ENCODE results near the gene SYNPR.

The SYNPR gene

DNA sequence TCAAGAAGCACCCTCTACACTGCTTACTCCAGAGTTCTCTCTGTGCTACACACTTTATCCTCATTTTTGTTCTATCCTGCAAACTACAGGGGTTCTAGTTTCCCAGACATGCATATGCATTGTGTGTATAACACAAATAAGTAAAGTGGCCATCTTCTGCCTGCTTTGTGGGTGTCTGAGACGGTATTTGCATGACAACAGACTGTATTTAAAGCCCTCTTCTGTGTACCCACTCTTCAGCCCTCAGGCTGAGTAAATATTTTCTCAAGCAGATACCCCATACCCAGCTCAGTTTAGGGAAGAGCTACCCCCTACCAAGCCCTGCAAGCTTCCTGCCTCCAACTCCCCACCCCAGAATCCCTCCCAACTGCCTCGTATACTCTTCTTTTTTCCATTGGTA, 31.7 kb downstream of the SYNPR start:
- TF ChIP-seq, protein P1, sequence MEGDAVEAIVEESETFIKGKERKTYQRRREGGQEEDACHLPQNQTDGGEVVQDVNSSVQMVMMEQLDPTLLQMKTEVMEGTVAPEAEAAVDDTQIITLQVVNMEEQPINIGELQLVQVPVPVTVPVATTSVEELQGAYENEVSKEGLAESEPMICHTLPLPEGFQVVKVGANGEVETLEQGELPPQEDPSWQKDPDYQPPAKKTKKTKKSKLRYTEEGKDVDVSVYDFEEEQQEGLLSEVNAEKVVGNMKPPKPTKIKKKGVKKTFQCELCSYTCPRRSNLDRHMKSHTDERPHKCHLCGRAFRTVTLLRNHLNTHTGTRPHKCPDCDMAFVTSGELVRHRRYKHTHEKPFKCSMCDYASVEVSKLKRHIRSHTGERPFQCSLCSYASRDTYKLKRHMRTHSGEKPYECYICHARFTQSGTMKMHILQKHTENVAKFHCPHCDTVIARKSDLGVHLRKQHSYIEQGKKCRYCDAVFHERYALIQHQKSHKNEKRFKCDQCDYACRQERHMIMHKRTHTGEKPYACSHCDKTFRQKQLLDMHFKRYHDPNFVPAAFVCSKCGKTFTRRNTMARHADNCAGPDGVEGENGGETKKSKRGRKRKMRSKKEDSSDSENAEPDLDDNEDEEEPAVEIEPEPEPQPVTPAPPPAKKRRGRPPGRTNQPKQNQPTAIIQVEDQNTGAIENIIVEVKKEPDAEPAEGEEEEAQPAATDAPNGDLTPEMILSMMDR (IDR thresholded peaks at IDR 0.05): no peak
- no peaks in the 10 kb centered on the region for H3K4me1 ChIP-seq
- no peak overlapping the region for H2AFZ ChIP-seq
- H3K79me2 ChIP-seq: no peaks in the 10 kb centered on the region
- H3K9me3 ChIP-seq (ENCODE audit: control insufficient read depth, low read length): no peaks in the 10 kb centered on the region
- H3K9ac ChIP-seq: no peak overlapping the region
- H3K27ac ChIP-seq: no peak overlapping the region
- H3K4me3 ChIP-seq (ENCODE audit: low read depth, low read length): no peak overlapping the region
- no peaks in the 10 kb centered on the region for H3K27me3 ChIP-seq (ENCODE audit: control insufficient read depth, insufficient read depth, low read length)
- no peaks in the 10 kb centered on the region for H3K36me3 ChIP-seq (ENCODE audit: control insufficient read depth, insufficient read depth, low read length)
- no peak overlapping the region for H3K4me2 ChIP-seq (ENCODE audit: low read length)

DNA sequence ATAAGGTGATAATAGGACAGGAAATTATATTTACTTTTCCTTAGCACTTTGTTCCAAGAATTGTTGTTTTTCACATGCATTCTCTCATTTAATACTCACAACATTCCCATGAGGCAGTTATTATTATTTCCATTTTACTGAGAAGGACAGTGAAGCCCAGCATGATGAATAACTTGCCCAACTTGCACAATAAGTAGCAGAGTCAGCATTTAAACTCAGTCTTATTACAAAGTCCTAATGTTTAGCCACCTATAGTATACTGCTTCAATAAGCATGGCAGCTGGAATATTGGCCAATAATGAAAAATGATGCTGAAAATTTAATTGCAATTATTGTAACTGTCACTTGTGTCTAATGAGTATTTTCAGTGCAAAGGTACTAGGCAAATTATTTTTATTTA, 45.7 kb downstream of the SYNPR start:
- Histone ChIP-seq H3K4me1 (no peaks in the 10 kb centered on the region), H3K79me2 (no peaks in the 10 kb centered on the region), H3K27ac (no peak overlapping the region), H3K9ac (no peak overlapping the region), H3K9me3 (ENCODE audit: control insufficient read depth, low read length) (no peaks in the 10 kb centered on the region), H3K27me3 (ENCODE audit: control insufficient read depth, insufficient read depth, low read length) (no peaks in the 10 kb centered on the region), H3K4me2 (ENCODE audit: low read length) (no peak overlapping the region), H2AFZ (no peak overlapping the region), H3K36me3 (ENCODE audit: control insufficient read depth, insufficient read depth, low read length) (no peaks in the 10 kb centered on the region), H3K4me3 (ENCODE audit: low read depth, low read length) (no peak overlapping the region)
- TF ChIP-seq, protein P1 (IDR thresholded peaks at IDR 0.05): no peak

DNA sequence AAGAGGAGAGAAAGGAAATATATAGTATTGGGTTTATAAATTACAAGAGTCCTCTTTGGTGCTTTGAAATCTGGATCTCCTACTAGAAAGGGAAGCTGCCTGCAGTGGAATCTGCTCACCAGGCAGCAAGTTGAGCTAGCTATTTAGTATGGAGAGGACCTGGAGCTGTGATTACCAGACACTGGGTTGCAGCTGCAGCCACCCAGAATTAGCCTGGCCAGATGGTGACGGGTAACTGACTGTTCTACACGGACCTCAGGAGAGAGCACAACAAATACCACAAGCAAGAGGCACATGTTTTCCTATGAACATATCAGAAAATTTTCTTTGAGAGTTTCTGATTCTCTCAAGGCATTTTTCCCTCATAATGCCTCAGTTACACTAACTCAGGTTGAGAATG, 46.5 kb downstream of the SYNPR start:
- no peaks in the 10 kb centered on the region for H3K4me1 ChIP-seq
- H3K27ac ChIP-seq: no peak overlapping the region
- no peaks in the 10 kb centered on the region for H3K79me2 ChIP-seq
- H3K4me3 ChIP-seq (ENCODE audit: low read depth, low read length): no peak overlapping the region
- no peaks in the 10 kb centered on the region for H3K36me3 ChIP-seq (ENCODE audit: control insufficient read depth, insufficient read depth, low read length)
- TF ChIP-seq, protein P1 (IDR thresholded peaks at IDR 0.05): no peak
- H3K9ac ChIP-seq: no peak overlapping the region
- no peaks in the 10 kb centered on the region for H3K27me3 ChIP-seq (ENCODE audit: control insufficient read depth, insufficient read depth, low read length)
- no peaks in the 10 kb centered on the region for H3K9me3 ChIP-seq (ENCODE audit: control insufficient read depth, low read length)
- no peak overlapping the region for H2AFZ ChIP-seq
- no peak overlapping the region for H3K4me2 ChIP-seq (ENCODE audit: low read length)

DNA sequence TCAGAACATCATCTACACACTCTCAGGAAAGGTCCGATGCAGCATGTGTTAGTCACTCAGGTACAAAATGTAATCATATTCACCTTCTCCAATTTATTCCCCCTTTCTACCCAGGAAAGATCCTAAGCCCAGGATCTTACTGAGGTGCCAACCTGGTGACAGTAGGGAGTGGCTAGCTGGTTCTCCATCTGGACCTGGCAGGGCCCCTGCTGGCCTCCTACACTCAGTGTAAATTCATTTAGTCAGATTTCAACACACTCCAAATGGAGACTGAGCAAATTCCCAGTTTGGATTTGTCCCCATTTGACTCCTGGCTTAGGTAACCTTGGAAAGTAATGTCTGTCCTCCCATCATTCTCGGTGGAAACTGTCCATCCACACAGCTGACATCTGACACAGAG, 47.3 kb downstream of the SYNPR start:
- no peak overlapping the region for H3K4me3 ChIP-seq (ENCODE audit: low read depth, low read length)
- H3K79me2 ChIP-seq: no peaks in the 10 kb centered on the region
- H3K4me1 ChIP-seq: no peaks in the 10 kb centered on the region
- TF ChIP-seq, protein P1 (IDR thresholded peaks at IDR 0.05): no peak
- H3K9ac ChIP-seq: no peak overlapping the region
- no peak overlapping the region for H3K4me2 ChIP-seq (ENCODE audit: low read length)
- H3K36me3 ChIP-seq (ENCODE audit: control insufficient read depth, insufficient read depth, low read length): no peaks in the 10 kb centered on the region
- no peak overlapping the region for H2AFZ ChIP-seq
- H3K27me3 ChIP-seq (ENCODE audit: control insufficient read depth, insufficient read depth, low read length): no peaks in the 10 kb centered on the region
- no peaks in the 10 kb centered on the region for H3K9me3 ChIP-seq (ENCODE audit: control insufficient read depth, low read length)
- no peak overlapping the region for H3K27ac ChIP-seq

DNA sequence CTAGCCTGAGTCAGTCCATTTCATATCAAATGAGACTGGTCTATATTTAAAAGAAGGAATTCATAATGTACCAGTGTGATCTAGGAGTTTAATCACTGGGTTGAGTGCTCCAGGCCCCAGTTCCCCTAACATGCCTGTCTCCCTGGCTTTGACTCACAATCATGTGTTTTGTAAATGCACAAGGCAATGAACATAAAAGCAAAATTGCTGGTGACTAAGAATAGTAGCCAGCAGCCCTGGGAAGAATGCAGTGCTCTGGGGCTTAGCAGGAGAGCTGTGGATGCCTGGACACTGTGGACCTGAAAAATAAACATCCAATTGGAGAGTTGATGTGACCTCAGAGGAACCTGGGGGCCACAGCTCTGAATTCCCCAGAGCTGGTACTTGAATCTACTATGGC, 50.3 kb downstream of the SYNPR start:
- H3K9ac ChIP-seq: no peak overlapping the region
- no peaks in the 10 kb centered on the region for H3K9me3 ChIP-seq (ENCODE audit: control insufficient read depth, low read length)
- no peaks in the 10 kb centered on the region for H3K79me2 ChIP-seq
- no peaks in the 10 kb centered on the region for H3K27me3 ChIP-seq (ENCODE audit: control insufficient read depth, insufficient read depth, low read length)
- H3K27ac ChIP-seq: no peak overlapping the region
- no peaks in the 10 kb centered on the region for H3K36me3 ChIP-seq (ENCODE audit: control insufficient read depth, insufficient read depth, low read length)
- H2AFZ ChIP-seq: no peak overlapping the region
- H3K4me3 ChIP-seq (ENCODE audit: low read depth, low read length): no peak overlapping the region
- H3K4me2 ChIP-seq (ENCODE audit: low read length): no peak overlapping the region
- no peaks in the 10 kb centered on the region for H3K4me1 ChIP-seq
- TF ChIP-seq, protein P1 (IDR thresholded peaks at IDR 0.05): no peak
